Mucosa of descending colon (tissue), 3 donors: ENCODE data around the gene TMTC1. TPM values are rescaled to one million over a fixed set of nuclear protein-coding genes. Genes with fewer than 3 reads are reported as not detected.

Experiments
- ATAC-seq: fragments of 200-7000 bp; cut with Tn5 transposase; one replicate; pipeline ENCODE4 v1.9.1; 2020; ENCODE audit warnings: mild to moderate bottlenecking, moderate library complexity
- DNase-seq, 3 donors: peaks; one replicate each; pipeline ENCODE4 v3.0.0-alpha.2; 2020
- H3K36me3 ChIP-seq: fragments of 200-600 bp; one replicate; pipeline ENCODE4 v1.8.0; 2021; ENCODE audit warnings: low read depth, mild to moderate bottlenecking
- H3K4me1 ChIP-seq: fragments of 200-600 bp; one replicate; pipeline ENCODE4 v1.8.0; 2021; ENCODE audit warnings: low read depth, mild to moderate bottlenecking
- H3K4me3 ChIP-seq: fragments of 200-600 bp; one replicate; pipeline ENCODE4 v1.8.0; 2021; ENCODE audit warnings: mild to moderate bottlenecking
- H3K9me3 ChIP-seq: fragments of 200-600 bp; one replicate; pipeline ENCODE4 v1.8.0; 2021; ENCODE audit warnings: mild to moderate bottlenecking
- intact Hi-C, 2 donors: fragments of 100-400 bp; cut with DNase I in 1 of 2; cut with micrococcal nuclease in 1 of 2; formaldehyde crosslinking; loops; one replicate each; pipeline versions ENCODE4 v1.11.0 to v1.11.1; 2022; cut with DNase I, micrococcal nuclease
- total RNA-seq, 3 donors: library from RNA; stranded (reverse); fragmentation: NEBNext Ultra II Directional in 2 of 3; extraction: Animal tissue kit (Norgen Biotek cat#: 25700) in 2 of 3; gene quantifications; one replicate each; pipeline versions ENCODE4 v1.2.1 to v1.2.4, GENCODE V29; 2021 to 2023
- TF ChIP-seq, protein P1 (sequence below): fragments of 200-600 bp; IDR thresholded peaks from one replicate; pipeline ENCODE4 v1.8.0; 2022; ENCODE audit warnings: antibody characterized with exemption, mild to moderate bottlenecking
- donor health status: DM: no; HTN: no; CAD: no; lungs with moderate emphysema.
- donor health status: DM: no; HTN: no; CAD: no.
- donor health status: DM: no; HTN: yes; CAD: no.

TMTC1 gene
- total RNA-seq, 3 donors from 2014 or later: 2.5 to 49.1 (median 10.5) TPM

DNA sequence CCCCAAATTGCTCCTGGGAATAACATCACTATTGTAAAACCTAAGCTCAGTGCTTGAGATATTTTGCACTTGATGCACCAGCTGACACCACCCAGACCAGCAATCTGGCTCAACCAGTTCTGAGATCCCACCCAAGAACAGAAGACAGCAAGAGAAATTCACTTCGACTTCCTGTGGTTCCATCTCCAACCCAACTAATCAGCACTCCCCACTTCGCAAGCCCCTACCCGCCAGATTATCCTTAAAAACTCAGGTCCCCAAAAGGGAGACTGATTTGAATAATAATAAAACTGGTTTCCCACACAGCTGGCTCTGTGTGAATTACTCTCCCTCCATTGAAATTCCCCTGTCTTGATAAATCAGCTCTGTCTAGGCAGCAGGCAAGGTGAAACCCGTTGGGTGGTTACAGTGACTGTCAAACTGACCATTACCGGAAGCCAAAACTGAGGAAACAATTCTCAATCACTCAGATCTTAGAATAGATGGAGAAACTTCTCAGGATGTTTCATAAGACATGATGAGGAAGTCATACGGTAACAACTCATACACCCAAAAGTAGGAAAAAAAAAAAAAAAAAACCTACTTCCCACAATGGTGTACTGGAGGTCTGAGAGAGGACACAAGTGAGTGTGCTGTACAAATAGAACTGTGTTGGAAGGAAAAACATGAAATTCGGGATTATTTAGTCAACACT is 92.4 kb downstream of the TMTC1 start:
- Histone ChIP-seq H3K36me3 (no peaks in the 10 kb centered on the region), H3K4me1 (no peaks in the 10 kb centered on the region), H3K4me3 (no peak overlapping the region), H3K9me3 (no peaks in the 10 kb centered on the region)
- ATAC-seq (no peak), DNase-seq (no peak)
- intact Hi-C loops: no loop called here
- TF ChIP-seq, protein P1, sequence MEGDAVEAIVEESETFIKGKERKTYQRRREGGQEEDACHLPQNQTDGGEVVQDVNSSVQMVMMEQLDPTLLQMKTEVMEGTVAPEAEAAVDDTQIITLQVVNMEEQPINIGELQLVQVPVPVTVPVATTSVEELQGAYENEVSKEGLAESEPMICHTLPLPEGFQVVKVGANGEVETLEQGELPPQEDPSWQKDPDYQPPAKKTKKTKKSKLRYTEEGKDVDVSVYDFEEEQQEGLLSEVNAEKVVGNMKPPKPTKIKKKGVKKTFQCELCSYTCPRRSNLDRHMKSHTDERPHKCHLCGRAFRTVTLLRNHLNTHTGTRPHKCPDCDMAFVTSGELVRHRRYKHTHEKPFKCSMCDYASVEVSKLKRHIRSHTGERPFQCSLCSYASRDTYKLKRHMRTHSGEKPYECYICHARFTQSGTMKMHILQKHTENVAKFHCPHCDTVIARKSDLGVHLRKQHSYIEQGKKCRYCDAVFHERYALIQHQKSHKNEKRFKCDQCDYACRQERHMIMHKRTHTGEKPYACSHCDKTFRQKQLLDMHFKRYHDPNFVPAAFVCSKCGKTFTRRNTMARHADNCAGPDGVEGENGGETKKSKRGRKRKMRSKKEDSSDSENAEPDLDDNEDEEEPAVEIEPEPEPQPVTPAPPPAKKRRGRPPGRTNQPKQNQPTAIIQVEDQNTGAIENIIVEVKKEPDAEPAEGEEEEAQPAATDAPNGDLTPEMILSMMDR: no peak

DNA sequence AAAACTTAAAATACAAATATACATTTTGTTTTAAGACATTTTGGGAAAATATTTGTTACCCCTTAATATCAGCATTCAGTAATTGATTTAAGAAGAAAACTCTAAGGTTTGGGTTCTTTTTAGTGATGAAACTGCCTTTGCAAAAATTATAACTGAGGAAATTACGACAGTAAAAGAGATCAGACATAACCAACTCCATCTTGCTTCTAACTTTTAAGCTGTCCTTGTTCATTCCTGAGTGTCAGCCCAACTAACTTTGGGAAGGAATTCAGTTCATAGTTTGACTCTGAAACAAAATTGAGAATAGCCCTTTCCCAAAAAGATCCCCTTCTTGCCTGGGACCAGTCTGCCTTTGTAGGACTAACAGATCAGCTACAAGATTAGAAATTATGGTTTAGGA is 93.0 kb downstream of the TMTC1 start:
- Histone ChIP-seq H3K9me3 (no peaks in the 10 kb centered on the region), H3K4me1 (no peaks in the 10 kb centered on the region), H3K4me3 (no peak overlapping the region), H3K36me3 (no peaks in the 10 kb centered on the region)
- ATAC-seq (no peak), DNase-seq (no peak)
- intact Hi-C loops: no loop called here
- TF ChIP-seq, protein P1: no peak

DNA sequence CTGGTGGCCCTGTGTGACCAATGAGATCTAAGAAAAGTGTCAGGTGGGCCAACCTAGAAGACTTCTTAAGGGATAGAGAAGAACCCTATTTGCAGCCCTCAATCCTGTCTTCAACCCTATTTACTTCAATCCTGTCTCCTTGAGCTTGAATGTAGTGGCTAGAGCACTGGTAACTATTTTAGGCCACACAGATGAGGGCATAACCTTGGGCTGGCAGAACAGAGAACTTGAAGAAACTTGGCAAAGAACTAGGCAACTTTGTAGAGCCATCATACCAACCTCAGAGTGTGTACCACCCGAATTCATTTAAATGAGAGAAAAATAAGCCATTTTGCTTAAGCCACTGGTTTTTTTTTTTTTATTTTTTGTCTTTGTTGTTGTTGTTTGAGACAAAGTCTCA is 94.8 kb downstream of the TMTC1 start:
- no peaks in the 10 kb centered on the region for H3K36me3 ChIP-seq
- no peak overlapping the region for H3K4me3 ChIP-seq
- TF ChIP-seq, protein P1: no peak
- no peaks in the 10 kb centered on the region for H3K4me1 ChIP-seq
- ATAC-seq (no peak), DNase-seq (no peak)
- no peaks in the 10 kb centered on the region for H3K9me3 ChIP-seq
- intact Hi-C loops: no loop called here

DNA sequence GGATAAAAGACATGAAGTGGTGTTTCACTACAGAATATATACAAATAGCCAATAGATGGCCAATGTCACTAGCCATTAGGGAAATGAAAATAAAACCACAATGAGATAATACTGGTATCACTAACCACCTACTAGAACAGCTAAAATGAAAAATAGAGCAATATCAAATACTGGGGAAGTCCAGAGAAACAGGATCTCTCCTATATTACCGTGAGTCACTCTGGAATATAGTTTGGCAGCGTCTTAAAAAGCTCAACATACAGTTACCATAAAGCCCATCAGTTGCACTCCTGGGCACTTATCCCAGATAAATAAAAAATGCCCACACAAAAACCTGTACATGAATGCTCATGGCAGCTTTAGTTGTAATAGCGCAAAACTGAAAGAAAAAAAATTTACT is 101.7 kb downstream of the TMTC1 start:
- Histone ChIP-seq H3K36me3 (no peaks in the 10 kb centered on the region), H3K4me3 (no peak overlapping the region), H3K9me3 (no peaks in the 10 kb centered on the region), H3K4me1 (no peaks in the 10 kb centered on the region)
- no peak for ATAC-seq
- TF ChIP-seq, protein P1: no peak
- DNase-seq: no peak
- intact Hi-C loops: no loop called here

DNA sequence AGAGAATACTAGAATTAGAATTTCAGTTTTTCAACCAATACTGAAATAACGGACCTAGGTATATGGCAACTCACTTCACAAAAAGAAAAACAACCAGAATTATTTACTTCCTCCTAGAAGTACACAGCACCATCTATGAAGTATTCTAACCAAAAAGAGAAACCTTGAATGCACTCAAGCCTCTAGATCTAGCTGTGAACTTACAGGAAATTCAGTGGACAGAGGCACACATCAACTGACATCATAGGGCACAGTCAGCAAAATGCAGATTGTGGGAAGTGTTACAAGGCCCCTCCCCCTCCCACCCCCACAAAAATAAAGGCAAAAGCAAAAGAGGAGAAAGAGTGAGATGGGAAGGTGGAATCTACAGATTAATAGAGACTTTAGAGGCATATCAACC is 102.4 kb downstream of the TMTC1 start:
- Histone ChIP-seq H3K4me3 (no peak overlapping the region), H3K36me3 (no peaks in the 10 kb centered on the region), H3K4me1 (no peaks in the 10 kb centered on the region), H3K9me3 (no peaks in the 10 kb centered on the region)
- intact Hi-C loops: no loop called here
- TF ChIP-seq, protein P1: no peak
- DNase-seq (no peak), ATAC-seq (no peak)

DNA sequence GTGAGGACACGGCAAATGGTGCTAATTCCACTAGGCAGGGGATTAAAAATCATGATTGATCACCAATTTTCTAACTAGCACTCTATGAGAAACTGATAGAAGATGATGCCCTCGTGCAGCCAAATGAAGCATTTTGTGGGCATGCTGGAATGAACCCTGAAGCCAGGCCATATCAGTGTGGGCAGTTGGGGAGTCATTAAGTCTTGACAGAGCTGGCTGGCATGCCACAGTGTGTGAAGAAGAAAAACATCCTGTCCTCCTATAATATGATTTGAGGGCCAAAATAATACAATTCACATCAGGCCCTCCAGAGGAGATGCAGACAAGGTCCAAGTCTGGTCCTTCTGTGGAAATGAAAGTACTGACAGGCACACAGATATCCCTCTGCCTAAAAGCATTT is 107.1 kb downstream of the TMTC1 start:
- no peak overlapping the region for H3K4me3 ChIP-seq
- H3K36me3 ChIP-seq: no peaks in the 10 kb centered on the region
- DNase-seq: no peak
- TF ChIP-seq, protein P1: no peak
- intact Hi-C loops: no loop called here
- H3K9me3 ChIP-seq: no peaks in the 10 kb centered on the region
- H3K4me1 ChIP-seq: no peaks in the 10 kb centered on the region
- no peak for ATAC-seq
